ENCODE results near the gene NHS. TPM values are rescaled to one million over a fixed set of nuclear protein-coding genes. Genes with fewer than 3 reads are reported as not detected.

NHS gene
- total RNA-seq, 1 donor from 2014 or later, result 12.1 TPM

GRCh38 chrX:17631647-17632046 is 256.6 kb downstream of the NHS start:
- no peak overlapping the region for H3K4me2 ChIP-seq
- DNase-seq (ENCODE audit: low spot score), result no peak
- H3K36me3 ChIP-seq, result no peaks in the 10 kb centered on the region
- Mint-ChIP-seq H3K27me3 (ENCODE audit: insufficient read depth, low read depth) (no peaks in the 10 kb centered on the region), H3K4me1 (peaks cover 47% of the 10 kb centered on the region), H3K4me3 (no peak overlapping the region), H3K9me3 (no peaks in the 10 kb centered on the region), H3K27ac (no peak overlapping the region), H3K36me3 (no peaks in the 10 kb centered on the region)
- H3K4me1 ChIP-seq, result peaks cover 11% of the 10 kb centered on the region
- peaks cover 18% of the 10 kb centered on the region for H4K20me1 ChIP-seq (ENCODE audit: low read depth)
- no peak overlapping the region for H3K27ac ChIP-seq
- no peaks in the 10 kb centered on the region for H3K79me2 ChIP-seq (ENCODE audit: low read depth)
- no peak overlapping the region for H3K4me3 ChIP-seq
- H3F3A ChIP-seq (ENCODE audit: low read depth), result peaks cover 7% of the 10 kb centered on the region
- TF ChIP-seq EZH2phosphoT487 (IDR thresholded peaks at IDR 0.05) (no peak), CTCF (IDR thresholded peaks at IDR 0.05) (no peak), EZH2 (IDR thresholded peaks at IDR 0.05) (no peak)
- H3K9ac ChIP-seq, result no peak overlapping the region
- H2AFZ ChIP-seq (replicated peaks), result no peak overlapping the region
- H3K27me3 ChIP-seq, result no peaks in the 10 kb centered on the region
- H3K9me3 ChIP-seq (ENCODE audit: low read depth), result no peaks in the 10 kb centered on the region

DNA sequence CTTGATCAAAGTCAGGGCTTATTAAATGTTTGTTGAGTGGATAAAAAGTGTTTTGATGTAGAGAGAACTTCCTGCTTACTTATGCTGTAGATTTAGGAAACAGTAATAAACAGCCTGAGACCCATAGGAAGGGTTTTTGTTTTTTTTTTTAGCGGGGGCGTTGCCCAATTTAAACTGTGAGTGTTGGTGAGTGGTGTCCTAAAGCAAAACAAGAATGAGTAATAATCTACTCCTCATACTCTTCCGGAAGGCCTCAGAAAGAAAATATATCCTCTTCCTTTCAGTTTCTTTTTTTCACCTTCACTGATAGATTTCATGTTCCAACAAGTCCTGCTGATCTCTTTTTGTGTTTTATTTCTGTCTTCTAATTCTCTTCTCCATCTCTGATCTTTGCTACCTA is 257.9 kb downstream of the NHS start:
- no peaks in the 10 kb centered on the region for H3K36me3 ChIP-seq
- H3F3A ChIP-seq (ENCODE audit: low read depth), result peaks cover 7% of the 10 kb centered on the region
- no peaks in the 10 kb centered on the region for H3K9me3 ChIP-seq (ENCODE audit: low read depth)
- Mint-ChIP-seq H3K36me3 (no peaks in the 10 kb centered on the region), H3K4me3 (no peak overlapping the region), H3K27me3 (ENCODE audit: insufficient read depth, low read depth) (no peaks in the 10 kb centered on the region), H3K27ac (no peak overlapping the region), H3K9me3 (no peaks in the 10 kb centered on the region), H3K4me1 (peaks cover 47% of the 10 kb centered on the region)
- no peak overlapping the region for H3K9ac ChIP-seq
- no peak overlapping the region for H3K4me3 ChIP-seq
- H3K4me2 ChIP-seq, result no peak overlapping the region
- no peaks in the 10 kb centered on the region for H3K79me2 ChIP-seq (ENCODE audit: low read depth)
- H3K27me3 ChIP-seq, result no peaks in the 10 kb centered on the region
- peaks cover 18% of the 10 kb centered on the region for H4K20me1 ChIP-seq (ENCODE audit: low read depth)
- TF ChIP-seq EZH2phosphoT487 (IDR thresholded peaks at IDR 0.05) (no peak), CTCF (IDR thresholded peaks at IDR 0.05) (no peak)
- H3K4me1 ChIP-seq, result peaks cover 11% of the 10 kb centered on the region
- no peak for DNase-seq (ENCODE audit: low spot score)
- H3K27ac ChIP-seq, result no peak overlapping the region
- no peak overlapping the region for H2AFZ ChIP-seq (replicated peaks)

- Mint-ChIP-seq H3K27ac (no peak overlapping the region), H3K4me1 (peaks cover 44% of the 10 kb centered on the region), H3K27me3 (ENCODE audit: insufficient read depth, low read depth) (no peaks in the 10 kb centered on the region), H3K4me3 (no peak overlapping the region), H3K36me3 (no peaks in the 10 kb centered on the region), H3K9me3 (no peaks in the 10 kb centered on the region)
- H3K36me3 ChIP-seq, result no peaks in the 10 kb centered on the region
- no peak overlapping the region for H3K9ac ChIP-seq
- no peak overlapping the region for H3K27ac ChIP-seq
- TF ChIP-seq EZH2phosphoT487 (IDR thresholded peaks at IDR 0.05) (no peak), EZH2 (IDR thresholded peaks at IDR 0.05) (no peak), CTCF (IDR thresholded peaks at IDR 0.05) (no peak)
- H3F3A ChIP-seq (ENCODE audit: low read depth), result peaks cover 7% of the 10 kb centered on the region
- no peak overlapping the region for H2AFZ ChIP-seq (replicated peaks)
- no peaks in the 10 kb centered on the region for H3K79me2 ChIP-seq (ENCODE audit: low read depth)
- H3K4me2 ChIP-seq, result no peak overlapping the region
- peaks cover 18% of the 10 kb centered on the region for H4K20me1 ChIP-seq (ENCODE audit: low read depth)
- peaks cover 11% of the 10 kb centered on the region for H3K4me1 ChIP-seq
- no peak overlapping the region for H3K4me3 ChIP-seq
- H3K27me3 ChIP-seq, result no peaks in the 10 kb centered on the region
- DNase-seq (ENCODE audit: low spot score), result no peak
- H3K9me3 ChIP-seq (ENCODE audit: low read depth), result no peaks in the 10 kb centered on the region
These were observed 258.5 kb downstream of the NHS start for GRCh38 chrX:17633546-17633945.

All from neural progenitor cell (in vitro differentiated cells).